GM12872 (cell line): ENCODE results near the gene COL2A1.

ENCODE experiments used
- TF ChIP-seq, protein P1 (sequence below): IDR thresholded peaks from 3 replicates; pipeline ENCODE4 v1.5.1; 2011; ENCODE audit warnings: low read depth, mild to moderate bottlenecking, low read length, moderate library complexity; ENCODE audit not compliant: insufficient read depth

Gene COL2A1

GRCh38 chr12:47979166-47979565 lies 25.1 kb downstream of the COL2A1 start:
- TF ChIP-seq, protein P1, sequence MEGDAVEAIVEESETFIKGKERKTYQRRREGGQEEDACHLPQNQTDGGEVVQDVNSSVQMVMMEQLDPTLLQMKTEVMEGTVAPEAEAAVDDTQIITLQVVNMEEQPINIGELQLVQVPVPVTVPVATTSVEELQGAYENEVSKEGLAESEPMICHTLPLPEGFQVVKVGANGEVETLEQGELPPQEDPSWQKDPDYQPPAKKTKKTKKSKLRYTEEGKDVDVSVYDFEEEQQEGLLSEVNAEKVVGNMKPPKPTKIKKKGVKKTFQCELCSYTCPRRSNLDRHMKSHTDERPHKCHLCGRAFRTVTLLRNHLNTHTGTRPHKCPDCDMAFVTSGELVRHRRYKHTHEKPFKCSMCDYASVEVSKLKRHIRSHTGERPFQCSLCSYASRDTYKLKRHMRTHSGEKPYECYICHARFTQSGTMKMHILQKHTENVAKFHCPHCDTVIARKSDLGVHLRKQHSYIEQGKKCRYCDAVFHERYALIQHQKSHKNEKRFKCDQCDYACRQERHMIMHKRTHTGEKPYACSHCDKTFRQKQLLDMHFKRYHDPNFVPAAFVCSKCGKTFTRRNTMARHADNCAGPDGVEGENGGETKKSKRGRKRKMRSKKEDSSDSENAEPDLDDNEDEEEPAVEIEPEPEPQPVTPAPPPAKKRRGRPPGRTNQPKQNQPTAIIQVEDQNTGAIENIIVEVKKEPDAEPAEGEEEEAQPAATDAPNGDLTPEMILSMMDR: no peak

- TF ChIP-seq, protein P1: no peak
These were observed 25.7 kb downstream of the COL2A1 start for GRCh38 chr12:47978598-47978873.

- TF ChIP-seq, protein P1: no peak
These were observed 26.3 kb downstream of the COL2A1 start for GRCh38 chr12:47977772-47978597.

- TF ChIP-seq, protein P1: no peak
These were observed 27.1 kb downstream of the COL2A1 start for GRCh38 chr12:47977046-47977771.

DNA sequence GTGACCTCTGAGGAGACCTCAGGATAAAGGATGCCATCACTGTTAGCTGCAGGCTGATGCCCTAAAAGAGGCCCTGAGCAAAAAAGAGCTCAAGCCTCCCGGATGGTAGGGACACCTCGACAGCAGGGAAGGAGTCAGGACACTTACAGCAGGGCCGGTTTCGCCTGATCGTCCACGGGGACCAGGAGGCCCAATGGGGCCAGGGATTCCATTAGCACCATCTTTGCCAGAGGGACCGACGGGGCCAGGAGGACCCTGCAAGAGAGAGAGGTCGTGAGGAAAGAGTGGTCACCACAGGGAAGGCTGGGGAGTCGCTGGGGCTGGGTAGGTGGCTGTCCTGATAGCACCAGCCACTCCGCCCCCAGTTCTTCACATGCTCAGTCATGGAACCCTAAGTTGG lies 28.5 kb downstream of the COL2A1 start:
- TF ChIP-seq, protein P1: no peak

DNA sequence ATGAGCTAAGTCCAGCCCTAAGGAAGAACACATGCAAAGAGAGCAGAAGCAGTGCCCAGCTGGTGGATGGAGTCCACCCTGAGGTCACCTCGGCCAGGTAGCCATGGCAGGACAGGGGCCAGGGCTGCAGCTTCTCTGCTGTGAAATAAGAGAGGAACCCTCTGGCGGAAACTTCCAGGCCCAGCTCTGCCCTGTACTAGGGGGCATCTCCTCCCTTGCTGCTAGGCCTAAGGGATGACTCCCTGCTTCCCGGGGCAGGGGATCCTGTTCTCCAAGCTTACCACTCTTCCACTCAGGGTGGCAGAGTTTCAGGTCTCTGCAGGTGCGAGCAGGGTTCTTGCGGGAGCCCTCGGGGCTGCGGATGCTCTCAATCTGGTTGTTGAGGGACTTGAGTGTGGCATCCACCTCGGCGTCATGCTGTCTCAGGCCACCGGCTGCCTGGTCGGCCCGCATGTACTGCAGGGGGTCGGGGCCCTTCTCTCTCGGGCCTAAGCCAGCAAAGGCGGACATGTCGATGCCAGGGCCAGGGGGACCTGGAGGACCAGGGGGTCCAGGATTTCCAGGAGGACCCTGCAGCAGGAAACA lies 29.1 kb downstream of the COL2A1 start:
- TF ChIP-seq, protein P1: no peak

DNA sequence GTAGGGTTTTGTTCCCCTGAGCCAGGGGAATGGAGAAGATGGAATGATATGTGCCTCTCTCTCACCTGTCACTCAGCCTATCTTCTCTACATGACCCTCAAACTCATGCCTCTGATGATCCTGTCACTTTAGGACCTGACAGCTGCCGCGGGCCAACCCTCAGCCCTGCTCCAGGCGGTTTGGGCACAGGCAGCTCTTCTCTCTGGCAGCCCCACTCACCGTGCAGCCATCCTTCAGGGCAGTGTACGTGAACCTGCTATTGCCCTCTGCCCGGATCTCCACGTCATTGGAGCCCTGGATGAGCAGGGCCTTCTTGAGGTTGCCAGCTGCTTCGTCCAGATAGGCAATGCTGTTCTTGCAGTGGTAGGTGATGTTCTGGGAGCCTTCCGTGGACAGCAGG lies 30.4 kb downstream of the COL2A1 start:
- TF ChIP-seq, protein P1: no peak
